ENCODE results near the gene LIPH. TPM values are rescaled to one million over a fixed set of nuclear protein-coding genes. Genes with fewer than 3 reads are reported as not detected.

The LIPH gene
- total RNA-seq, 2 experiments from 2014 or later: not detected

Other genes with a start within 250 kb of the LIPH start
- gene MAP3K13, start 189.5 kb downstream of the LIPH start, total RNA-seq: 10 to 100 TPM; 10.6 to 12.4 TPM
- gene TMEM41A, start 53.6 kb downstream of the LIPH start, total RNA-seq: 10 to 100 TPM; 20.3 to 21.6 TPM
- gene SENP2, start 33.7 kb upstream of the LIPH start, total RNA-seq: 10 to 100 TPM; 27.5 to 28.9 TPM